H1 (cell line): ENCODE results near the gene FRRS1L. TPM values are rescaled to one million over a fixed set of nuclear protein-coding genes. Genes with fewer than 3 reads are reported as not detected.

Experiments used
- CREB1 ChIP-seq: IDR thresholded peaks from 2 replicates; pipeline ENCODE4 v1.6.1; 2012; ENCODE audit warnings: inconsistent platforms
- SUZ12 ChIP-seq: fragments of 200-600 bp; sonication (generic); IDR thresholded peaks from 2 replicates; pipeline ENCODE4 v1.6.1; 2012; ENCODE audit warnings: mild to moderate bottlenecking, inconsistent platforms, low read length, moderate library complexity, mixed read lengths
- TEAD4 ChIP-seq: IDR thresholded peaks from 2 replicates; pipeline ENCODE4 v1.6.1; 2012; ENCODE audit warnings: low read depth, low read length, inconsistent platforms, mixed read lengths
- YY1 ChIP-seq: IDR thresholded peaks from 2 replicates; pipeline ENCODE4 v1.6.1; 2011; ENCODE audit warnings: low read depth, mild to moderate bottlenecking, low read length
- polyA plus RNA-seq, 7 experiments: library from polyadenylated mRNA; depleted of rRNA in 3 of 7; stranded (reverse) in 5 of 7; unstranded in 2 of 7; fragments of >200 nt in 5 of 7; fragments of 200-250 nt in 2 of 7; gene quantifications; 1 replicate in 5 of 7; 2 replicates in 1 of 7; 4 replicates in 1 of 7; pipeline versions ENCODE4 v1.2.1 to v1.2.3, GENCODE V29; 2011 to 2013; ENCODE audit warnings: missing spikeins in 2 of 7, mixed read lengths in 2 of 7
- total RNA-seq: library from RNA; stranded (reverse); fragmentation: NEBNext Ultra II Directional; extraction: Animal tissue kit (Norgen Biotek cat#: 25700); gene quantifications from 2 replicates; pipeline ENCODE4 v1.2.1, GENCODE V29; 2021
- TF ChIP-seq, protein P1 (sequence below): fragments of 300-600 bp; sonication (generic); IDR thresholded peaks from 2 replicates; pipeline ENCODE4 v1.7.1; 2012; ENCODE audit warnings: low read length, moderate library complexity, mild to moderate bottlenecking, inconsistent platforms; ENCODE audit not compliant: insufficient replicate concordance
- TF ChIP-seq, protein P2 (sequence below), 3 experiments: IDR thresholded peaks; 1 replicate in 2 of 3; 2 replicates in 1 of 3; pipeline versions ENCODE4 v1.5.1 to v1.6.1; 2011; ENCODE audit warnings: low read length in 3 of 3, mild to moderate bottlenecking in 3 of 3, inconsistent platforms in 2 of 3, low read depth in 1 of 3, moderate library complexity in 1 of 3; ENCODE audit not compliant: insufficient read depth in 1 of 3; ENCODE audit errors: control extremely low read depth in 1 of 3
- TF ChIP-seq, protein P3 (sequence below): IDR thresholded peaks from 2 replicates; pipeline ENCODE4 v1.6.1; 2012; ENCODE audit warnings: inconsistent platforms

Gene FRRS1L
- total and polyA plus RNA-seq, 2 of the 8 experiments (the other 6 are each of a cell fraction or from before 2014, with no cell fraction given): 1.0 to 2.2 TPM

DNA sequence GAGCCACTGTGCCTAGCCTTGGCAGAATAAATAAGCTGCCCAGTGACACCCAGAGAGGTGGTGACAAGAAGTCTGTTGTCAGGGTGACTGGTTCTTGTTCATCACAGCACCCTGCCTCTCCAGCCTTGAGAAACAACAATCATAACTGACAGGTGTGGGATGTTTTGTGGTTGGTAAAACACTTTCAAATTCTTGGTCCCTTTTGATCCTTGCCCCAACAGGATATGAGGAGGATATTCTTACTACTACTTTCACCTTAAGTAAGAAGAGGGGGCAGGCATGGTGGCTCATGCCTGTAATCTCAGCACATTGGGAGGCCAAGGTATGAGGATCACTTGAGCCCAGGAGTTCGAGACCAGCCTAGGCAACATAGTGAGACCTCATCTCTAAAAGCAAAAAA lies 14.2 kb upstream of the FRRS1L start (continued):
- TF ChIP-seq, protein P1, sequence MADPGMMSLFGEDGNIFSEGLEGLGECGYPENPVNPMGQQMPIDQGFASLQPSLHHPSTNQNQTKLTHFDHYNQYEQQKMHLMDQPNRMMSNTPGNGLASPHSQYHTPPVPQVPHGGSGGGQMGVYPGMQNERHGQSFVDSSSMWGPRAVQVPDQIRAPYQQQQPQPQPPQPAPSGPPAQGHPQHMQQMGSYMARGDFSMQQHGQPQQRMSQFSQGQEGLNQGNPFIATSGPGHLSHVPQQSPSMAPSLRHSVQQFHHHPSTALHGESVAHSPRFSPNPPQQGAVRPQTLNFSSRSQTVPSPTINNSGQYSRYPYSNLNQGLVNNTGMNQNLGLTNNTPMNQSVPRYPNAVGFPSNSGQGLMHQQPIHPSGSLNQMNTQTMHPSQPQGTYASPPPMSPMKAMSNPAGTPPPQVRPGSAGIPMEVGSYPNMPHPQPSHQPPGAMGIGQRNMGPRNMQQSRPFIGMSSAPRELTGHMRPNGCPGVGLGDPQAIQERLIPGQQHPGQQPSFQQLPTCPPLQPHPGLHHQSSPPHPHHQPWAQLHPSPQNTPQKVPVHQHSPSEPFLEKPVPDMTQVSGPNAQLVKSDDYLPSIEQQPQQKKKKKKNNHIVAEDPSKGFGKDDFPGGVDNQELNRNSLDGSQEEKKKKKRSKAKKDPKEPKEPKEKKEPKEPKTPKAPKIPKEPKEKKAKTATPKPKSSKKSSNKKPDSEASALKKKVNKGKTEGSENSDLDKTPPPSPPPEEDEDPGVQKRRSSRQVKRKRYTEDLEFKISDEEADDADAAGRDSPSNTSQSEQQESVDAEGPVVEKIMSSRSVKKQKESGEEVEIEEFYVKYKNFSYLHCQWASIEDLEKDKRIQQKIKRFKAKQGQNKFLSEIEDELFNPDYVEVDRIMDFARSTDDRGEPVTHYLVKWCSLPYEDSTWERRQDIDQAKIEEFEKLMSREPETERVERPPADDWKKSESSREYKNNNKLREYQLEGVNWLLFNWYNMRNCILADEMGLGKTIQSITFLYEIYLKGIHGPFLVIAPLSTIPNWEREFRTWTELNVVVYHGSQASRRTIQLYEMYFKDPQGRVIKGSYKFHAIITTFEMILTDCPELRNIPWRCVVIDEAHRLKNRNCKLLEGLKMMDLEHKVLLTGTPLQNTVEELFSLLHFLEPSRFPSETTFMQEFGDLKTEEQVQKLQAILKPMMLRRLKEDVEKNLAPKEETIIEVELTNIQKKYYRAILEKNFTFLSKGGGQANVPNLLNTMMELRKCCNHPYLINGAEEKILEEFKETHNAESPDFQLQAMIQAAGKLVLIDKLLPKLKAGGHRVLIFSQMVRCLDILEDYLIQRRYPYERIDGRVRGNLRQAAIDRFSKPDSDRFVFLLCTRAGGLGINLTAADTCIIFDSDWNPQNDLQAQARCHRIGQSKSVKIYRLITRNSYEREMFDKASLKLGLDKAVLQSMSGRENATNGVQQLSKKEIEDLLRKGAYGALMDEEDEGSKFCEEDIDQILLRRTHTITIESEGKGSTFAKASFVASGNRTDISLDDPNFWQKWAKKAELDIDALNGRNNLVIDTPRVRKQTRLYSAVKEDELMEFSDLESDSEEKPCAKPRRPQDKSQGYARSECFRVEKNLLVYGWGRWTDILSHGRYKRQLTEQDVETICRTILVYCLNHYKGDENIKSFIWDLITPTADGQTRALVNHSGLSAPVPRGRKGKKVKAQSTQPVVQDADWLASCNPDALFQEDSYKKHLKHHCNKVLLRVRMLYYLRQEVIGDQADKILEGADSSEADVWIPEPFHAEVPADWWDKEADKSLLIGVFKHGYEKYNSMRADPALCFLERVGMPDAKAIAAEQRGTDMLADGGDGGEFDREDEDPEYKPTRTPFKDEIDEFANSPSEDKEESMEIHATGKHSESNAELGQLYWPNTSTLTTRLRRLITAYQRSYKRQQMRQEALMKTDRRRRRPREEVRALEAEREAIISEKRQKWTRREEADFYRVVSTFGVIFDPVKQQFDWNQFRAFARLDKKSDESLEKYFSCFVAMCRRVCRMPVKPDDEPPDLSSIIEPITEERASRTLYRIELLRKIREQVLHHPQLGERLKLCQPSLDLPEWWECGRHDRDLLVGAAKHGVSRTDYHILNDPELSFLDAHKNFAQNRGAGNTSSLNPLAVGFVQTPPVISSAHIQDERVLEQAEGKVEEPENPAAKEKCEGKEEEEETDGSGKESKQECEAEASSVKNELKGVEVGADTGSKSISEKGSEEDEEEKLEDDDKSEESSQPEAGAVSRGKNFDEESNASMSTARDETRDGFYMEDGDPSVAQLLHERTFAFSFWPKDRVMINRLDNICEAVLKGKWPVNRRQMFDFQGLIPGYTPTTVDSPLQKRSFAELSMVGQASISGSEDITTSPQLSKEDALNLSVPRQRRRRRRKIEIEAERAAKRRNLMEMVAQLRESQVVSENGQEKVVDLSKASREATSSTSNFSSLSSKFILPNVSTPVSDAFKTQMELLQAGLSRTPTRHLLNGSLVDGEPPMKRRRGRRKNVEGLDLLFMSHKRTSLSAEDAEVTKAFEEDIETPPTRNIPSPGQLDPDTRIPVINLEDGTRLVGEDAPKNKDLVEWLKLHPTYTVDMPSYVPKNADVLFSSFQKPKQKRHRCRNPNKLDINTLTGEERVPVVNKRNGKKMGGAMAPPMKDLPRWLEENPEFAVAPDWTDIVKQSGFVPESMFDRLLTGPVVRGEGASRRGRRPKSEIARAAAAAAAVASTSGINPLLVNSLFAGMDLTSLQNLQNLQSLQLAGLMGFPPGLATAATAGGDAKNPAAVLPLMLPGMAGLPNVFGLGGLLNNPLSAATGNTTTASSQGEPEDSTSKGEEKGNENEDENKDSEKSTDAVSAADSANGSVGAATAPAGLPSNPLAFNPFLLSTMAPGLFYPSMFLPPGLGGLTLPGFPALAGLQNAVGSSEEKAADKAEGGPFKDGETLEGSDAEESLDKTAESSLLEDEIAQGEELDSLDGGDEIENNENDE: no peak
- TF ChIP-seq SUZ12 (no peak), TEAD4 (no peak), YY1 (no peak), CREB1 (no peak)
- TF ChIP-seq, protein P2, sequence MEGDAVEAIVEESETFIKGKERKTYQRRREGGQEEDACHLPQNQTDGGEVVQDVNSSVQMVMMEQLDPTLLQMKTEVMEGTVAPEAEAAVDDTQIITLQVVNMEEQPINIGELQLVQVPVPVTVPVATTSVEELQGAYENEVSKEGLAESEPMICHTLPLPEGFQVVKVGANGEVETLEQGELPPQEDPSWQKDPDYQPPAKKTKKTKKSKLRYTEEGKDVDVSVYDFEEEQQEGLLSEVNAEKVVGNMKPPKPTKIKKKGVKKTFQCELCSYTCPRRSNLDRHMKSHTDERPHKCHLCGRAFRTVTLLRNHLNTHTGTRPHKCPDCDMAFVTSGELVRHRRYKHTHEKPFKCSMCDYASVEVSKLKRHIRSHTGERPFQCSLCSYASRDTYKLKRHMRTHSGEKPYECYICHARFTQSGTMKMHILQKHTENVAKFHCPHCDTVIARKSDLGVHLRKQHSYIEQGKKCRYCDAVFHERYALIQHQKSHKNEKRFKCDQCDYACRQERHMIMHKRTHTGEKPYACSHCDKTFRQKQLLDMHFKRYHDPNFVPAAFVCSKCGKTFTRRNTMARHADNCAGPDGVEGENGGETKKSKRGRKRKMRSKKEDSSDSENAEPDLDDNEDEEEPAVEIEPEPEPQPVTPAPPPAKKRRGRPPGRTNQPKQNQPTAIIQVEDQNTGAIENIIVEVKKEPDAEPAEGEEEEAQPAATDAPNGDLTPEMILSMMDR (IDR thresholded peaks at IDR 0.05; ENCODE audit: control extremely low read depth in 1 of 3, insufficient read depth in 1 of 3, low read depth in 1 of 3, low read length in 3 of 3): no peak
- TF ChIP-seq, protein P3, sequence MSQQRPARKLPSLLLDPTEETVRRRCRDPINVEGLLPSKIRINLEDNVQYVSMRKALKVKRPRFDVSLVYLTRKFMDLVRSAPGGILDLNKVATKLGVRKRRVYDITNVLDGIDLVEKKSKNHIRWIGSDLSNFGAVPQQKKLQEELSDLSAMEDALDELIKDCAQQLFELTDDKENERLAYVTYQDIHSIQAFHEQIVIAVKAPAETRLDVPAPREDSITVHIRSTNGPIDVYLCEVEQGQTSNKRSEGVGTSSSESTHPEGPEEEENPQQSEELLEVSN: no peak
